NCI-H69 (cell line): ENCODE data around the gene SF3B3.
"Not testable (repeated sequence)": the region's sequence is repeated elsewhere in the genome, so short reads cannot be mapped to it uniquely, and the experiment has no call there.

Experiments
- DNase-seq: peaks from one replicate; lab custom pipeline; 2025; lab: John Stamatoyannopoulos, UW

The SF3B3 gene

DNA sequence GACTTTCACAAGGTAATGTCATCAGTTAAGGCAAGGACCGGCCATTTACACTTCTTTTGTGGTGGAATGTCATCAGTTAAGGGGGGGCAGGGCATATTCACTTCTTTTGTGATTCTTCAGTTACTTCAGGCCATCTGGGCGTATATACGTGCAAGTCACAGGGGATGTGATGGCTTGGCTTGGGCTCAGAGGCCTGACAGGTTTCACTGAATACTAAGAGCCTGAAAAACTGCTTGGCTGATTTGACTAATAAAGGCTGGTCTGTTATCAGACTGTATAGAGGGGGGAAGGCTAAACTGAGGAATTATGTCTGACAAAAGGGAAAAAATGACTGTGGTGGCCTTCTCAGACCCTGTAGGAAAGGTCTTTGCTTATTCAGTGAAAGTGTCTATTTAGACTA, 98.2 kb downstream of the SF3B3 start:
- DNase-seq = not testable (repeated sequence)
